HG02870 (cell line): ENCODE results near the gene TRAP1.
A peak's percentile ranks its signal among the peaks of the same experiment; 100 is the strongest.

Experiments used
- ATAC-seq: cut with Tn5 transposase; IDR thresholded peaks from one replicate; pipeline ENCODE4 v1.9.1; 2021; ENCODE audit warnings: mild to moderate bottlenecking, moderate library complexity; ENCODE audit not compliant: unreplicated experiment

Gene TRAP1

GRCh38 chr16:3652373-3653195 lies 64.7 kb downstream of the TRAP1 start:
- ATAC-seq, result no peak

- no peak for ATAC-seq
These were observed 65.6 kb downstream of the TRAP1 start for GRCh38 chr16:3651461-3652372.

GRCh38 chr16:3650631-3651265 lies 66.6 kb downstream of the TRAP1 start:
- no peak for ATAC-seq

GRCh38 chr16:3646348-3646920 lies 70.9 kb downstream of the TRAP1 start:
- no peak for ATAC-seq

DNA sequence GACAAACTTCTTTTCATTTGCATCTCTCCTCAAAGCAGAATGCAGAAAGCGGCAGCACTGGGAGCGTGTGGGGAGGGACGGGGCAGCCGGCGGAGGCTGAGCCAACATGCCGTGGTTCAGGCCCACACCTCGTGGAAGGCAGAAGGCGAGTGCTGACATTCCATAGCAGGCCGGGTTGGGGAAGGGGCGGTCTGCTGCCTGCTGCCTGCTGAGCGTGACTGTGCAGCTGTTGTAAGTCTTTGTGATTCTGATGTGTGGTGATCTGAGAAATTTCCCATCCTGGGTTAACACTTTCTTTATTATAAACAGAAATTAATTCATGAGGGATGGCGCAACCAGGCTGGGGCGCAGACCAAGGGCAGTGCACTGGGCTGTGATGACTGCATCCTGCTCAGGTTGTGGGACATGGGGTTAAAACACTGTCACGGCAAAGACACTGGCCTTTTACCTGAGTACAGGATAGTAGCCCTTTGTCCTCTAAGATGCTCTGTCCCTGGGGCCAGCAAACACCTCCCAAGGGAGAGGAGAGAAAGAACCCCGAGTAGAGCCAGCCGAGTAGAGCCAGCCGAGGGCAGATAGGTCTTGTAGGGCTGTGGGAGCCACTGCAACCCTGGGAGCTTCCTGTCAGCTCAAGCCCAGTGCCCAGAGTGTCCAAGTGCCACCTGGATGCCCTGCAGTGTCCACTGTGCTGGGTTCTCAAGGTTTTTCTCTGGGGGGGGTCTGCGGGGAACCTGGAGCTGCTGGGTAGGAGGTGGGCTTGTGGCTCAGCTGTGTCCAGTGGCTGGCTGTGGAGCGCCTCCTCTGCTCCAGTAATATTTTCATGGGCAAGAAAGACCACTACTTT lies 71.6 kb downstream of the TRAP1 start:
- no peak for ATAC-seq

GRCh38 chr16:3645108-3645503 lies 72.2 kb downstream of the TRAP1 start:
- ATAC-seq, result no peak

DNA sequence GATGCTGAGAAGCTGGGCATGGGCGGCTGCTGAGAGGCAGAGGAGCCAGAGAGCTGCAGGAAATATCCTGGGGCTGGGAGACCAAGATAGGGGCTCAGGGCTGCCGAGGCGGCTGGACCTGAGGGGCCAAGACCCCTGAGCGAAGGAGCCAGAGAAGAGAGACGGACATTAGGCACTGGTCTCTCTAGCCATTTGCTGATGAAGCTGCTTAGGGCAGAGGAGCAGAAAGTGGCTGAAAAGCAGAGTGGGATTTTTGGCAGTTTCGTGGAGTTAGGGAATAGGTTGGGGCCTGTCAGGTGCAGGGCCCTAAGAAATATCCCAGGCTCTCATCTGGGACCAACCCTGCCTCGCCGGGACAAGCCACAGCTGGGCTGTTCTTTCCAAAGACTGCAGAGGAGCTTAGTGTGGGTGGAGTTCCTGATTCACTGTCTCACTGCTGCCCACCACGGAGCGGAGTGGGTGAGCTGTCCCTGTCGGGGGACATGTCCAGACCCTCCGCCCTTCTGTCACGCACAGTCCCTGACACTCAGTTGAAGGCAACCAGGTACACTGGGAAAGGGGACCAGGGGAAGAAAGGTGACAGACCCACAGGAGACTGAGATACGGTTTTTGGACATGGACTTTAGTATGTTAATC lies 74.1 kb downstream of the TRAP1 start:
- ATAC-seq, result no peak

GRCh38 chr16:3642397-3643094 lies 74.8 kb downstream of the TRAP1 start:
- ATAC-seq, result no peak

DNA sequence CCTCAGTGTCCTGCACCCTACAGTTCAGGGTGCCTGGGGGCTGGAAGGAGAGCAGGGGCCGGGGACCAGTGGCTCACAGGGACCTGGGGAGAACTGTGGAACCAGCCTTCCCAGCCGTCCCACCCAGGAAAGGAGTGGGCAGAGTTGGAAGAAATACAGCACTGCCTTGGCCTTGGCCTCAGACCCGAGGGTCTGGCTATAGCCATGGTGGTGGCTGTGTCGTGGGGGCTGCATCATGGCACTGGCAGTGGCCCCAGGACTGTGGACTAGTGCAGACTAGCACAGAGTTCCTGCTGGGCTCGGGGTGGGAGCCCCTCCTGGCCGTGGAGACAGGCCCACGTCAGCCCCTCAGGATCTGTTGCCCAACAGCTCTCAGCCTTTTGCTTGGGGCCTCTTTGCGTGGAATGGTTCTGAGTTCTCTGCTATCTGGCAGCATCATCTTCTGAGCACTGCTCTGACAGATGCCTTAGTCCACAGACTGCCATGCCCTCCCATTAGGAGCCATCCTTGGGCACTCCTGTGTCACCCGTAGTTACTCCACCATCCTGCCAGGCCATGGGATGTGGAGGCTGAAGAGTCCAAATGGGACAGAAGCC lies 75.4 kb downstream of the TRAP1 start:
- no peak for ATAC-seq

- ATAC-seq, result no peak
These were observed 76.5 kb downstream of the TRAP1 start for GRCh38 chr16:3640632-3641501.

DNA sequence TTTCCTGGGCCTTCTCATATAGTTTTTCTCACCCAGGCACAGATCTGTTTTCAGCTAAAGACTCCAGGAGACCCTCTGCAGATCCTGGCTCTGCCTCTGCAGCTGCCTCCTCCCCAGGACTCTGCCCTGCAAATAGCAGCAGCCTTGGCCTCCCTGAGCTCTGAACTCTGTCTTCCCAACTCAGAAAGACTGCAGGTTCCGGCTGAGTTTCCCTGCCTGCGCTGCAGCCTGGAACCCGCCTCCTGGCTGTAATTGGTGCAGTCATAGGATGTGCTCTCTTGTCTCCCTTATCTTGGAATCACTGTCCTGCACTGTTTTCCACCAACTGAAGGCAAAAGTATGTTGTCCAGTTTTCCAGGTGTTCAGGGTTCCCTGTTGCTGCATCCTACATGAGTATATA lies 77.1 kb downstream of the TRAP1 start:
- no peak for ATAC-seq

- no peak for ATAC-seq
These were observed 78.2 kb downstream of the TRAP1 start for GRCh38 chr16:3638916-3639644.

DNA sequence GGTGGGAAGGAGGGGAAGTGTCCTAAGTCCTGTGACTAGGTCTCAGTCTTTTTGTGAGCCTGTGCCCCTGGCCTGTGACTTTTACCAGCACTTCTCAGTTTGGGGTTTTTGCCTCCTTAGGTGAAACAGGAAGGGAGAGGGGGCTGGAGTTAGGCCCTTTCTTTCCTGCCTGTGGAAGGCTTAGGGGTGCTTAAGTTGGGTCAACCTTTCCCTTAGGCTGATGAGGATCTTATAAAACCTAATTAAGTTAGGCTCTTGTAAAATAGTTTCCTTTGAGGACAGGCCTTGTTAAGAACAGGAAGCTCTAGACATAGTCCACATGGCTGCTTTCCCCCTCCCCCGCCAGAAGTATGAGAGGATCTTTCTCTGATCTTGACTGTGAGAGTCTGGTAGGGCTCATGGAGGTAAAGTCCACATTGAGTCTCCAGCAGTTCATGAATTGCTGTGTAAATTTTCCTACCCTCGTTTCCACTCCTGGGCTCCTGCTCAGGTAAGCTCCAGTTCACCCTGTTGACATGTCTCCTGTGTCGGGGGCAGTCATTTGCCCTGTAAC lies 79.9 kb downstream of the TRAP1 start:
- no peak for ATAC-seq

DNA sequence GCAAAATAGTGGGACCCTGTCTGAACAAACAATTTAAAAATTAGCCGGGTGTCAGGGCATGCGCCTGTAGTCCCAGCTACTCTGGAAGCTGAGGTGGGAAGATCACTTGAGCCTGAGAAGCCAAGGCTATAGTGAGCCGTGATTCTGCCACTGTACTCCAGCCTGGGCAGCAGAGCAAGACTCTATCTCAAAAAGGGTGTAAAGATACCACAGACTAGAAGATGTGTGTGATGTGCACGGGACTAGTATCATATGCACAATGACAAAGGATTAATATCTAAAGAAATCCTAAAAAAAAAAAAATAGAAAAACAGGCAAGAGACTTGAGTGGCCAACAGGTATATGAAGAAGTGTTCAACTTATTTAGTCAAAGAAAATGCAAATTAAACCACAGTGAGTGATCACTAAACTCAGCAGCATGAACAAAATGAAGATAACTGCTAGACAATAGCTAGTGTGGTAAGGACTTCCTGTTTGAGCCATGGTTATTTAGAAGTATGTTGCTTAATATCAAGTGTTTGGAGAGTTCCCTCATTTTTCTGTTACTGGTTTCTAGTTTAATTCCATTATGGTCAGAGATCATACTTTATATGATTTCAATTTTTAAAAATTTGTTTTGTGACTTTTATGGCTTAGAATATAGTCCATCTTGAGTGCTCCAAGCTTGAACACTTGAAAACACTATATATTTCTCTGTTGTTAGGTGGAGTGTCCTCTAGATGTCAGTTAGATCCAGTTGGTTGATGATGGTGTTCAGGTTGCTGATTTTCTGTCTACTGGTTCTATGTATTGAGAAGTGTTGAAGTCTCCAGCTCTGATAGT lies 91.2 kb downstream of the TRAP1 start:
- peak; percentile 47 for ATAC-seq

GRCh38 chr16:3625331-3625730 lies 92.0 kb downstream of the TRAP1 start:
- ATAC-seq, result no peak

DNA sequence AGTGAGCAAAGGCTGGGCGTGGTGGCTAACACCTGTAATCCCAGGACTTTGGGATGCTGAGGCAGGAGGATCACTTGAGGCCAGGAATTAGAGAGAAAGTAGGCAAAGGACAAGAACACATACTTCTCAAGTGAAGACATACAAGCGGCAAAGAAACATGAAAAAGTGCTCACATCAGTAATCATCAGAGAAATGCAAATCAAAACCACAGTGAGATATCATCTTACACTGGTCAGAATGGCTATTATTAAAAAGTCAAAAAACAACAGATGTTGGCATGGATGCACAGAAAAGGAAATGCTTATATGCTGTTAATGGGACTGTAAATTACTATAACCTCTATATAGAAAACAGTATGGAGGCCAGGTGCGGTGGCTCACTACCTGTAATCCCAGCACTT lies 93.7 kb downstream of the TRAP1 start:
- ATAC-seq, result no peak
